Hematopoietic multipotent progenitor cell (in vitro differentiated cells): ENCODE results near the gene C16orf46. TPM values are rescaled to one million over a fixed set of nuclear protein-coding genes. Genes with fewer than 3 reads are reported as not detected.

Experiments used
- DNase-seq, 3 donors: peaks; one replicate each; pipeline ENCODE4 v3.0.0-alpha.2; 2011 to 2015; ENCODE audit warnings: low read depth in 2 of 3, low spot score in 2 of 3
- total RNA-seq: library from RNA; depleted of rRNA; stranded (reverse); fragments of >200 nt; gene quantifications from one replicate; pipeline ENCODE4 v1.2.3, GENCODE V29; 2012

C16orf46 gene
- total RNA-seq, 1 donor, result 1.9 TPM

GRCh38 chr16:81080233-81080632 is 3.2 kb upstream of the C16orf46 start:
- DNase-seq, result no peak

- peak; percentile 90 to 95 (median 92) for DNase-seq
These were observed 417 bp downstream of the C16orf46 start for GRCh38 chr16:81076566-81077075.

- no peak for DNase-seq
These were observed 3.3 kb downstream of the C16orf46 start for GRCh38 chr16:81073560-81074330.

- DNase-seq, result no peak
These were observed 5.2 kb downstream of the C16orf46 start for GRCh38 chr16:81071805-81072204.

GRCh38 chr16:81070979-81071378 is 6.1 kb downstream of the C16orf46 start:
- DNase-seq, result no peak

DNA sequence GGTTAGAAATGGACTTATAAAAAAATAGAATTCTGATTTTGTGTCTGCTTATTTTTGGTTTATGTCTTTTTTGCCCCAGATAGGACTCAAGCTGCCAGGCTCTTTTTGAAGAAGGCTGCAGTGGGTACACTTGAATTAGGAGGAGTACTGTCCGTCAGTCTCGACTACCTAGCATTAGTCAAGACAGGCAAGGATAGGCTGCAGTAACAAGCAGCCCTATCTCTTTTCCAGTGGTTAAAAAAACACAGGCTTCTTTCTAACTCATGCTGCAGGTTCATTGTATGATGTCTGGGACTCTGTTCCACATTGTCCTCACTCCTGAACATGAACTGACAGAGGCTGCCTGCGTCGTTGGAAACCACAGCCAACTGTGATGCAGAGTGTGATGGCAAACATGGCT is 8.0 kb downstream of the C16orf46 start:
- no peak for DNase-seq

DNA sequence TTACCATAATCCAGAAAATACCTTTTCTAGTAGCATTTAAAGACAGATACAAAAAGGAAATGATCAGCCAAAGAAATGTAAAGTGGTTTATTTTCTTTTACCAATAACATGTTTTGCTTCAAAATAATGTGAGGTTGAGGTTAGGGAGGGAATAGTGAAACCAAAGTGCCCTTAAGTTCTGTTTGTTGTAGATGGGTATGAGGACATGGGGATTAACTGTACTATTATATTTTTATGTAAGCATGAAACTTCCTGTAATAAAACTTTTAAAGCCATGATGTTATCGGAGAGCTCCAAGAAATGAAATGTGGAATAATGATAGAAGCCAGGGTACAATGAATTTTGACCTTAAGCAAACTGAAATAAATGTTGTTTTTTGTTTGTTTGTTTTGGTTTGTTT is 9.9 kb downstream of the C16orf46 start:
- DNase-seq, result no peak

DNA sequence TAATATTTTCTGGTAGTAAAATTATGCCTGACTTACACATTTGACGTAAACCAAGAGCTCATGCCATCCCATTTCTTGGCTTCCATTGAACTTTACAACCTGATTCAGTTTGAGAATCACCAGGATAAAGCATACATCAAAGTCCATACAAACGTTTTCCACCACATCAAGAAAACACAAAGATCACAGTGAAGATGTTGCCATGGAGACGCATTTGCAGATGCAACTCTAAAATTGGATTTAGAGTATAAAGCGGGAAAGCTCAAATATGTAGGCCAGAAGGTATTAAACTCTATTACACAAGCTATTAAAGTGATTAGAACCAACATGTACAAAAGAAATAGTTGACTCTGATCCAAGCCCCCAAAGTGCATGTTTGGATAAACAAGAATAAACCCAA is 10.4 kb downstream of the C16orf46 start:
- no peak for DNase-seq

GRCh38 chr16:81061871-81062608 is 15.0 kb downstream of the C16orf46 start:
- no peak for DNase-seq

GRCh38 chr16:81061307-81061640 is 15.8 kb downstream of the C16orf46 start:
- no peak for DNase-seq

- DNase-seq, result no peak
These were observed 16.3 kb downstream of the C16orf46 start for GRCh38 chr16:81060576-81061306.

GRCh38 chr16:81053761-81054160 is 23.3 kb downstream of the C16orf46 start:
- DNase-seq, result no peak

- no peak for DNase-seq
These were observed 34.2 kb downstream of the C16orf46 start for GRCh38 chr16:81042821-81043220.

- DNase-seq, result no peak
These were observed 35.3 kb downstream of the C16orf46 start for GRCh38 chr16:81041696-81042095.

DNA sequence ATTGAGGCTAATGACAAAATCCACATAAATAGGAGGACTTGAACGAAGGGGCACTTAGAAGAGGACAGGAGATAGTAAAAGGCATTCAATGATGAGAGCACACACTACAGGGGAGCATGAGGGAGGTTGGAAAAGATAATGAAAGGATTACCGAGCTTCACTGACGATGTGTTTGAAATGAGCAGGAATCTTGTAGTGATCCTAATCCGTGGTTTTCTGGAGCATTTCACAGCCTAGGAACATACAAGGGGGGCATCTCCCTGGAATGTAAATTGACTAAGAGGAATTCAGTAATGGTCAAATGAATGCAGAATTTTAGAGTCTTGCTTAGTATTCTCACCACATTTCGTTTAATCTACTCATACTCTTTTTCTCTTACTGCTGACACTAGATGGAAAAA is 36.2 kb downstream of the C16orf46 start:
- no peak for DNase-seq

- DNase-seq, result no peak
These were observed 36.9 kb downstream of the C16orf46 start for GRCh38 chr16:81040131-81040530.

GRCh38 chr16:81036751-81037350 is 40.2 kb downstream of the C16orf46 start:
- DNase-seq, result peak in 2 of 3 donors; percentile 7 to 46

- peak; percentile 4 to 36 (median 23) for DNase-seq
These were observed 40.9 kb downstream of the C16orf46 start for GRCh38 chr16:81035975-81036750.

DNA sequence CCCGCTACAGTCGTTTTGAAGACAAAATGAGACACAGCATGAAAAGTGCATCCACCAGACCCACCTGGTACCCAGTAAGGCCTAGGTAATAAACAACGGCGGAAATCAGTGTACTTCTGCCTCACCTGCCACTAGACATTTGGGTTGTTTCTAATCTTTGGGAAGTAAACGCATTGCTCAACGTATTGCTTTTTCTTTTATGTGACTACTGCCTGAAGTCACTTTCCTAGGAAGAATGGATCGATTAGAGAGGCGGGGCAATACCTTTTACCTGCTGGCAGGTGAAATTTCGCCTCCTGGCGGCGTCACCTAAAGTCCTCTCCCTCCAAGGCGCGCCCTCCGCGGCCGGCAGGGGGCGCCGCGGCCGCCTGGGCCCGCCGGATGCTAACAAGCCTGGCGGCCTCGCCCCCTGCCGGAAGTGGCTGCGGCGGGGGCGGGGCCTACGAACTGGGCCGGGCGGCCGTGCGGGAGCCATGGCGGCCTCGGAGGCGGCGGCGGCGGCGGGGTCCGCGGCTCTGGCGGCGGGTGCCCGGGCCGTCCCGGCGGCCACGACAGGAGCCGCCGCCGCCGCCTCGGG is 41.6 kb downstream of the C16orf46 start, which contains the start of gene ATMIN:
TSS of gene ATMIN (plus strand) at position 445 of the 577 bp plus-strand sequence. CDS start at position 474, 29 bp downstream.
- peak; percentile 86 to 93 (median 89) for DNase-seq
